Measurements from ENCODE around the gene EXOSC6.
"Not testable (repeated sequence)": the region's sequence is repeated elsewhere in the genome, so short reads cannot be mapped to it uniquely, and the experiment has no call there.

The EXOSC6 gene

DNA sequence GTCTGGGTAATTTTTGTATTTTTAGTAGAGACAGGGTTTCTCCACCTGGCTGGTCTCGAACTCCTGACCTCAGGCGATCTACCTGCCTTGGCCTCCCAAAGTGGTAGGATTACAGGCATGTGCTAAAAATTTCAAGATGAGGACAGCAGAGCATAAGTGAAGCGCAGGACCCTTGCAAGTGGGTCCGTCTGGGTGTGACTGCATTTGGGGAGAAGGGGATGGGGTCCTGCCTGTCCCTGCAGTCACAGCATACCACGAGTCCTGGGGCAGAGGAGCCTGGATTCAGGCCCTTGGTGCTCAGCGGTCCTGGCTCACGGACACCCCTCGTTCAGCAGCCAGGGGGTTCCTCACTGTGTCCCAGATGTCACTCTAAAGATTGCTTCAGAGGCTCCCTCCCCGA, 53.5 kb downstream of the EXOSC6 start:
- DNase-seq (ENCODE audit: low spot score), result not testable (repeated sequence)

GRCh38 chr16:70197611-70198010, 54.1 kb downstream of the EXOSC6 start:
- DNase-seq (ENCODE audit: low spot score), result peak; percentile 6
